Erythroblast (primary cell): ENCODE measurements around the gene PARP1.
"Not testable (repeated sequence)": the region's sequence is repeated elsewhere in the genome, so short reads cannot be mapped to it uniquely, and the experiment has no call there.

Experiments
- DNase-seq, 2 experiments: peaks; one replicate each; lab custom pipeline; 2025; lab: John Stamatoyannopoulos, UW
- GATA1 ChIP-seq: IDR thresholded peaks from 2 replicates; pipeline ENCODE4 v1.6.1; 2011; ENCODE audit warnings: low read depth, mild to moderate bottlenecking, control low read depth, low read length, moderate library complexity
- POLR2A ChIP-seq: IDR thresholded peaks from 2 replicates; pipeline ENCODE4 v1.6.1; 2011; ENCODE audit warnings: mild to moderate bottlenecking, low read length

Gene PARP1

DNA sequence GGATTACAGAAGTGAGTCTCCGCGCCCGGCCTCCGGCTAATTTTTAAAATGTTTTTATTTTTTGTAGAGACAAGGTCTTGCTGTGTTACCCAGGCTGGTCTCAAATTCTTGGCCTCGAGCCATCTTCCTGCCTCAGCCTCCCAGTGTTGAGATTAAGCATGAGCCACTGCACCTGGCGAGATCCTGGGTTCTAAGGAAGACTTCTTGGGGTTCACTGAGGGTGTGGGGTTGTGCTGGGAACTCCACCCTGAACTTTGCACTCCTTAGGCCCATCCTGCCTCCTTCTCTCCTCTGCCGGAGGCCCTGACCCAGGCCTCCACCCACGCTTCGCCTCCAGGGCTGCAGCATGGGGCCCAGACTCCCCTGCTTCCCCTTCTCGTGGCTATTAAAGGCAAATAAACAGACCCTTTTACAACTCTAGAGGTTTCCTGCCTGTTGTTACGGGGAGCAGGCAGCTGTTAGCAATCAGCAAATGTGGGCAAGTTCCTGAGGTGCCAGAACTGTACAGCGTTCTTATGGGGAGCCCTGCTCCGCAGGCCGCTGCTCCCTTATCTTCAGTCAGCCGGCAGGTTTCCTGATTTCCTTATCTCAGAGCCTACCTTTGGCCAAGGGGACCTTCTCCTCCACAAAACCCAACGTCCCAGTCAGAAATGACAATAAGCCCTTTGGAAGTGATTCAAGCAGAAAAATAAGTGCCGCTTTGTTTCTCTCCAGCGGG lies 57.9 kb downstream of the PARP1 start:
- DNase-seq, result peak; percentile 39 to 50
- TF ChIP-seq POLR2A, result no peak
- TF ChIP-seq GATA1, result no peak

- DNase-seq, result no peak
- TF ChIP-seq POLR2A, result no peak
- no peak for TF ChIP-seq GATA1
These were observed 58.8 kb downstream of the PARP1 start for GRCh38 chr1:226349081-226349480.

GRCh38 chr1:226344441-226345259 lies 63.2 kb downstream of the PARP1 start:
- DNase-seq, result no peak
- TF ChIP-seq POLR2A (no peak), GATA1 (no peak)

- no peak for DNase-seq
- TF ChIP-seq POLR2A (no peak), GATA1 (no peak)
These were observed 65.2 kb downstream of the PARP1 start for GRCh38 chr1:226342656-226343055.

DNA sequence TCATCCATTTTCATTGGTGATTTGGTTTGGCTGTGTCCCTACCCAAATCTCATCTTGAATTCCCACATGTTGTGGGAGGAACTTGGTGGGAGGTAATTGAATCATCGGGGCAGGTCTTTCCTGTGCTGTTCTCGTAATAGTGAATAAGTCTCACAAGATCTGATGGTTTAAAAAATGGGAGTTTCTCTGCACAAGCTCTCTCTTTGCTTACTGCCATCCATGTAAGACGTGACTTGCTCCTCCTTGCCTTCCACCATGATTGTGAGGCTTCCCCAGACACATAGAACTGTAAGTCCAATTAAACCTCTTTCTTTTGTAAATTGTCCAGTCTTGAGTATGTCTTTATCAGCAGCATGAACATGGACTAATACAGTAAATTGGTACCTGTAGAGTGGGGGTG lies 67.8 kb downstream of the PARP1 start:
- not testable (repeated sequence) for DNase-seq

GRCh38 chr1:226337276-226337875 lies 70.5 kb downstream of the PARP1 start:
- no peak for DNase-seq
- no peak for TF ChIP-seq GATA1
- TF ChIP-seq POLR2A, result no peak

DNA sequence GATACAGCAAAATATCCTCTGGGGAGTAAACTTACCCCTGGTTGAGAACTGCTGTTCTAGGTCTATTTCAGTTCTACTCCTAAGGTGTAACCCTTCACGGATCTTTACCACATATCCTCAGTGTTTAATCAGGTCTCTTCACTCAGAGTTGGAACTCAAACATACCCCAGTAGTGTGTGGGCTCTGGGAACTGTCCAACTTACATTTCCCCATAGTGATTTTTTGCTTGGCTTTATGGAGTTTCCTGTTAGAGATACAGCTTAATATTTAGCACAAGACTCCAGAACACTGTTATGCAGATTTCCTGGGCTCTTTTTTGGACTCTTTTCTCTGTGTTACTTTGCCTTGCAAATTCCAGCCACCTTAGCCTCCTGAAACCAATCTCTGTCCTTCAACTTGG lies 72.2 kb downstream of the PARP1 start:
- TF ChIP-seq GATA1, result no peak
- TF ChIP-seq POLR2A, result no peak
- DNase-seq, result no peak

GRCh38 chr1:226332947-226333346 lies 74.9 kb downstream of the PARP1 start:
- no peak for TF ChIP-seq POLR2A
- TF ChIP-seq GATA1, result no peak
- DNase-seq, result no peak

DNA sequence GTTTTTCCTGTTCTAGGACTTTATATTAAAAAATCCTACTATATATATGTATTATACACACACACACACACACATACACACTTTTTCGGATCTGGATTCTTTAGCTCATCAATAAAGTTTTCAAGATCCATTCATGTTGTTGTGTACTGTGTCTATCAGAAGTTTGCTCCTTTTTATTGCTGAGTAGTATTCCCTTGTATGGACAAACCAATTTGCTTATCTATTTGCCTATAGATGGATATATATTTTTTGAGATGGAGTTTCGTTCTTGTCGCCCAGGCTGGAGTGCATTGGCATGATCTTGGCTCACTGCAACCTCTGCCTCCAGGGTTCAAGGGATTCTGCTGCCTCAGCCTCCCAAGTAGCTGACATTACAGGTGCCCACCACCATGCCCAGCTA lies 78.7 kb downstream of the PARP1 start:
- DNase-seq, result no peak

DNA sequence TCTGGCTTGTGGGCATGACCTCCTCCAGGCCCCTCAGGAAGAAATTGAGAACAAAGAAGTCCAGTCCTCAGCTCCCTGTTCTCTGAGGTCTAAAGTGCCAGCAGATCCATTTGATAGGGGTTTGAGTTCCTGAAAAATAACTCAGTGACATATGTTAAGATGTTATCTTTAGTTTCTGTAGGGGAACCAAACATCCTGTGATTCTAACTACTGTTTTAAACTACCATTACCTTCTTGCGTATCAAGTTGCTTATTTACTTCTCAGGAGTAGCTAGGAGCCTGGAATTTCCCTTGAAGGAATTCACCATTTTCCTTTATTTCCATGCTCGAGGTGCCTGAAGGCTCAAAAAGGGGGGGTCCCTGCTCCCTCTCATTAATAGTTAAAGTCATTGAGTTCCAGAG lies 80.1 kb downstream of the PARP1 start:
- TF ChIP-seq POLR2A, result no peak
- no peak for TF ChIP-seq GATA1
- no peak for DNase-seq

More for the DNA sequence above, 78.7 kb downstream of the PARP1 start:
- TF ChIP-seq POLR2A, result no peak
- TF ChIP-seq GATA1, result no peak

DNA sequence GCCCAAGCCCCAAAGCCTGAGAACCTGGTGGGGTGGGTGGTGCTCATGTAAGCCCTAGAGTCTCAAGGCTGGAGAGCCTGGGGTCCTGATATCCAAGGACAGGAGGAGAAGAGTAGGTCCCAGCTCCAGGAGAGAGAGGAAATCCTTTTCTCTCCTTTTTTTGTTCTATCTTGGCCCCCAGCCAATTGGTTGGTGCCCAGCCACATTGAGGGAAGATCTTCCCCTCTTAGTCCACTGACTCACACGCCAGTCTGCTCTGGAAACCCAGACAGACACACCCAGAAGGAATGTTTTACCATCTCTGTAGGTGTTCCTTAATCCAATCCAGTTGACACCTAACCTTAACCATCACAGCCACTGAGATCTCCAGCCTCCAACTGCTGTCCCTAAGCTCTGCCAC lies 82.7 kb downstream of the PARP1 start:
- no peak for TF ChIP-seq GATA1
- no peak for TF ChIP-seq POLR2A
- DNase-seq, result no peak

GRCh38 chr1:226324479-226324878 lies 83.4 kb downstream of the PARP1 start:
- TF ChIP-seq POLR2A (no peak), GATA1 (no peak)
- DNase-seq, result no peak

DNA sequence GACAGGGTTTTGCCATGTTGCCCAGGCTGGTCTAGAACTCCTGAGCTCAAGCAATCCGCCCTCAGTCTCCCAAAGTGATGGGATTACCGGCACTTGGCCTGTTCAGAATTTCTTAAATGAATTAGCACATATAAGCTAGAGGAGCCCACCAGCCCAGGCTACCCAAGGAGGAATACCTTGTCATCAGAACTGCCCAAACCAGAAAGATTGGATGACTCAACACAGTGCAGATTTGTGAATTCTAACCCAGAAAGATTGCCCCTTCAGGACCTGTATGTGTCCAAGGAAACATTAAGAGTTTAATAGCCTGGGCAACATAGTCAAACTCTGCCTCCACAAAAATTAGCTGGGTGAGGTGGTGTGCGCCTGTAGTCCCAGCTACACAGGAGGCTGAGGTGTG lies 84.9 kb downstream of the PARP1 start:
- no peak for DNase-seq
- TF ChIP-seq GATA1, result no peak
- TF ChIP-seq POLR2A, result no peak

GRCh38 chr1:226320930-226321329 lies 87.0 kb downstream of the PARP1 start:
- TF ChIP-seq POLR2A (no peak), GATA1 (no peak)
- peak; percentile 17 to 20 for DNase-seq
